Measurements from ENCODE around the gene SPATS1. TPM values are rescaled to one million over a fixed set of nuclear protein-coding genes. Genes with fewer than 3 reads are reported as not detected.

Gene SPATS1
- total RNA-seq, 2 donors from 2014 or later, result not detected

DNA sequence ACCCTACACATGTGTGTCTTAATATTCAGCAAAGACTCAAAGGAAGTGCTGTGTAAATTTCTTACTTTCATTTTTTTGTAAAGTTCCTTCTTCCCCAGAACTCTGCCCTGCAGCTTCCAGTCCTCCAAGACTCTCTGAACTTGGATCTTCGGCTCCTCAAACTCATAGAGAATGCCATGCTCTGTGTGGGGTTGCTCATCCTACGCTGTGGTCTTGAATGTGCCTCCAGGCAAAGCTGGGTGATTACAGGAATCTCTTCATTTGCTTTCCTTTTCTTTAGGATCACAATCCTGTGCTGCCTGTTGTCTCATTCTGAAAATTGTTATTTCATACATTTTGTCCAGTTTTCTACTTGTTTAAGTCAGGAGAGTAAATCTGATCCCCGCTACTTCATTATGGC is 30.6 kb downstream of the SPATS1 start:
- Histone ChIP-seq H3K36me3 (ENCODE audit: control insufficient read depth, insufficient read depth, low read length) (no peaks in the 10 kb centered on the region), H3K9me3 (ENCODE audit: control insufficient read depth, low read length) (no peaks in the 10 kb centered on the region), H3K27me3 (ENCODE audit: control insufficient read depth, insufficient read depth, low read length, poor library complexity, severe bottlenecking) (peaks cover 11% of the 10 kb centered on the region), H3K4me1 (ENCODE audit: control insufficient read depth, insufficient read depth, low read length) (no peaks in the 10 kb centered on the region), H3K9ac (ENCODE audit: extremely low read depth, low read length, poor library complexity, severe bottlenecking) (no peak overlapping the region), H3K4me3 (ENCODE audit: low read length) (no peak overlapping the region), H3K27ac (ENCODE audit: low read depth, low read length) (no peak overlapping the region)
- H3K4me1 Mint-ChIP-seq, result no peaks in the 10 kb centered on the region
- H3K36me3 Mint-ChIP-seq (ENCODE audit: low read depth), result no peaks in the 10 kb centered on the region
- TF ChIP-seq, protein P1, sequence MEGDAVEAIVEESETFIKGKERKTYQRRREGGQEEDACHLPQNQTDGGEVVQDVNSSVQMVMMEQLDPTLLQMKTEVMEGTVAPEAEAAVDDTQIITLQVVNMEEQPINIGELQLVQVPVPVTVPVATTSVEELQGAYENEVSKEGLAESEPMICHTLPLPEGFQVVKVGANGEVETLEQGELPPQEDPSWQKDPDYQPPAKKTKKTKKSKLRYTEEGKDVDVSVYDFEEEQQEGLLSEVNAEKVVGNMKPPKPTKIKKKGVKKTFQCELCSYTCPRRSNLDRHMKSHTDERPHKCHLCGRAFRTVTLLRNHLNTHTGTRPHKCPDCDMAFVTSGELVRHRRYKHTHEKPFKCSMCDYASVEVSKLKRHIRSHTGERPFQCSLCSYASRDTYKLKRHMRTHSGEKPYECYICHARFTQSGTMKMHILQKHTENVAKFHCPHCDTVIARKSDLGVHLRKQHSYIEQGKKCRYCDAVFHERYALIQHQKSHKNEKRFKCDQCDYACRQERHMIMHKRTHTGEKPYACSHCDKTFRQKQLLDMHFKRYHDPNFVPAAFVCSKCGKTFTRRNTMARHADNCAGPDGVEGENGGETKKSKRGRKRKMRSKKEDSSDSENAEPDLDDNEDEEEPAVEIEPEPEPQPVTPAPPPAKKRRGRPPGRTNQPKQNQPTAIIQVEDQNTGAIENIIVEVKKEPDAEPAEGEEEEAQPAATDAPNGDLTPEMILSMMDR (conservative IDR thresholded peaks at IDR 0.05), result no peak
- no peaks in the 10 kb centered on the region for H3K9me3 Mint-ChIP-seq
- DNase-seq, result no peak
- no peak overlapping the region for H3K27ac Mint-ChIP-seq
- H3K27me3 Mint-ChIP-seq (ENCODE audit: insufficient read depth), result no peaks in the 10 kb centered on the region
- no peak overlapping the region for H3K4me3 Mint-ChIP-seq
- WGBS, 2 experiments (ENCODE audit: insufficient coverage in 1 of 2, insufficient read length in 1 of 2), result 51 to 65% methylated on average over 2 of the region's 3 CpGs

DNA sequence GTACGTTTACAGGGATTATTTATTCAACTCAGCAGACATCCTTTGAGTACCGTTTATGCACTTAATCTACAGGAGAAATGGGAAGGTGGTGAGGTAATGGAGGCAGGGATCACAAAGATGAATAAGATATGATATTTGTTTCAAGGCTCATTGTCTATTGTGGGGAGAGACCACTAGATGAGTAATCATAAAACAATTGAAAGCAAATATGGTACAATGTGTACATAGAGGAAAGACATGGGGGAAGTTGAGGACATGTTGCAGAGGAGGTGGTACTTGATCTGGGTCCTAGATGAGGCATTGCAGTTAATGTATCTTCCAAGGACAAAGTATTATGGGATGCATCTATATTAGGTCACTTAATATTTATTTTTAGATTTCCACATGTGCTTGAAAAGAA is 31.3 kb downstream of the SPATS1 start:
- 74% methylated on average over 2 of the region's 2 CpGs; no CpG with 5 or more reads in 1 of the 2 experiments for WGBS, 2 experiments (ENCODE audit: insufficient coverage in 1 of 2, insufficient read length in 1 of 2)
- Histone ChIP-seq H3K27me3 (ENCODE audit: control insufficient read depth, insufficient read depth, low read length, poor library complexity, severe bottlenecking) (peaks cover 11% of the 10 kb centered on the region), H3K27ac (ENCODE audit: low read depth, low read length) (no peak overlapping the region), H3K4me1 (ENCODE audit: control insufficient read depth, insufficient read depth, low read length) (no peaks in the 10 kb centered on the region), H3K9ac (ENCODE audit: extremely low read depth, low read length, poor library complexity, severe bottlenecking) (no peak overlapping the region), H3K4me3 (ENCODE audit: low read length) (no peak overlapping the region), H3K9me3 (ENCODE audit: control insufficient read depth, low read length) (no peaks in the 10 kb centered on the region), H3K36me3 (ENCODE audit: control insufficient read depth, insufficient read depth, low read length) (no peaks in the 10 kb centered on the region)
- Mint-ChIP-seq H3K4me3 (no peak overlapping the region), H3K4me1 (no peaks in the 10 kb centered on the region), H3K9me3 (no peaks in the 10 kb centered on the region), H3K36me3 (ENCODE audit: low read depth) (no peaks in the 10 kb centered on the region), H3K27ac (no peak overlapping the region), H3K27me3 (ENCODE audit: insufficient read depth) (no peaks in the 10 kb centered on the region)
- no peak for DNase-seq
- TF ChIP-seq, protein P1 (conservative IDR thresholded peaks at IDR 0.05), result no peak

DNA sequence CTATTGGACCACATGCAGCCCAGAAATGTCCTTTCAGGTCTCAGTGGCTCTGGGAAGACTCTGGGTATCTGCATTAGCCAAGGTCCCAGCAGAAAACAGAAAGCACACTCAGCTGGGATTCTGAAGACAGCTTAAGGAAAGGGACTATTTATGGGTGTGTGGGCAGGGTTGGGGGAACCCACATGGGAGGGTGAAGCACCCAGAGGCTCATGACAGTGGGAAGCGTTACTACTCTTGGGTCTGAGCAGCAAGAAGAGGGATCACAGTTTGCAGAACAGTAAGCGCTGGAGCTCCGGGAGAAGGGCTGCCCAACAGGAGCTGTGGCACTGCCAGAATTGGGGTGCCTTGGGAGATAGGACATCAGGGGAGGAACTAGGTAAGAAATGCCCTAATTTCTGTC is 32.6 kb downstream of the SPATS1 start:
- no peaks in the 10 kb centered on the region for H3K4me1 ChIP-seq (ENCODE audit: control insufficient read depth, insufficient read depth, low read length)
- no peak overlapping the region for H3K27ac ChIP-seq (ENCODE audit: low read depth, low read length)
- Mint-ChIP-seq H3K4me1 (no peaks in the 10 kb centered on the region), H3K27ac (no peak overlapping the region), H3K4me3 (no peak overlapping the region), H3K36me3 (ENCODE audit: low read depth) (no peaks in the 10 kb centered on the region), H3K27me3 (ENCODE audit: insufficient read depth) (no peaks in the 10 kb centered on the region), H3K9me3 (no peaks in the 10 kb centered on the region)
- WGBS, 2 experiments (ENCODE audit: insufficient coverage in 1 of 2, insufficient read length in 1 of 2), result 94 to 100% methylated on average over 3 of the region's 3 CpGs
- H3K9ac ChIP-seq (ENCODE audit: extremely low read depth, low read length, poor library complexity, severe bottlenecking), result no peak overlapping the region
- no peaks in the 10 kb centered on the region for H3K9me3 ChIP-seq (ENCODE audit: control insufficient read depth, low read length)
- TF ChIP-seq, protein P1 (conservative IDR thresholded peaks at IDR 0.05), result no peak
- no peak overlapping the region for H3K4me3 ChIP-seq (ENCODE audit: low read length)
- no peaks in the 10 kb centered on the region for H3K36me3 ChIP-seq (ENCODE audit: control insufficient read depth, insufficient read depth, low read length)
- peaks cover 11% of the 10 kb centered on the region for H3K27me3 ChIP-seq (ENCODE audit: control insufficient read depth, insufficient read depth, low read length, poor library complexity, severe bottlenecking)
- no peak for DNase-seq
